Fibroblast of lung (primary cell): ENCODE measurements around the gene USP30.

ENCODE experiments used
- EZH2 ChIP-seq: IDR thresholded peaks from 2 replicates; pipeline ENCODE4 v1.5.1; 2012; ENCODE audit warnings: low read length, control low read depth, mild to moderate bottlenecking; ENCODE audit errors: missing control alignments
- TF ChIP-seq, protein P1 (sequence below), 2 donors: IDR thresholded peaks in 1 of 2; conservative IDR thresholded peaks in 1 of 2; 1 replicate in 1 of 2; 2 replicates in 1 of 2; pipeline ENCODE4 v1.5.1; 2011 to 2012; ENCODE audit warnings: low read length in 2 of 2, control low read depth in 1 of 2, inconsistent platforms in 1 of 2, low read depth in 1 of 2, mild to moderate bottlenecking in 1 of 2

GRCh38 chr12:109114644-109115043 lies 62.3 kb downstream of the USP30 start:
- TF ChIP-seq EZH2: no peak
- TF ChIP-seq, protein P1, sequence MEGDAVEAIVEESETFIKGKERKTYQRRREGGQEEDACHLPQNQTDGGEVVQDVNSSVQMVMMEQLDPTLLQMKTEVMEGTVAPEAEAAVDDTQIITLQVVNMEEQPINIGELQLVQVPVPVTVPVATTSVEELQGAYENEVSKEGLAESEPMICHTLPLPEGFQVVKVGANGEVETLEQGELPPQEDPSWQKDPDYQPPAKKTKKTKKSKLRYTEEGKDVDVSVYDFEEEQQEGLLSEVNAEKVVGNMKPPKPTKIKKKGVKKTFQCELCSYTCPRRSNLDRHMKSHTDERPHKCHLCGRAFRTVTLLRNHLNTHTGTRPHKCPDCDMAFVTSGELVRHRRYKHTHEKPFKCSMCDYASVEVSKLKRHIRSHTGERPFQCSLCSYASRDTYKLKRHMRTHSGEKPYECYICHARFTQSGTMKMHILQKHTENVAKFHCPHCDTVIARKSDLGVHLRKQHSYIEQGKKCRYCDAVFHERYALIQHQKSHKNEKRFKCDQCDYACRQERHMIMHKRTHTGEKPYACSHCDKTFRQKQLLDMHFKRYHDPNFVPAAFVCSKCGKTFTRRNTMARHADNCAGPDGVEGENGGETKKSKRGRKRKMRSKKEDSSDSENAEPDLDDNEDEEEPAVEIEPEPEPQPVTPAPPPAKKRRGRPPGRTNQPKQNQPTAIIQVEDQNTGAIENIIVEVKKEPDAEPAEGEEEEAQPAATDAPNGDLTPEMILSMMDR (conservative IDR thresholded peaks at IDR 0.05 in 1 of 2, IDR thresholded peaks at IDR 0.05 in 1 of 2; ENCODE audit: low read depth in 1 of 2, low read length in 2 of 2): no peak
